Tongue (tissue), 2 donors: Measurements from ENCODE around the gene PPP1R8. TPM values are rescaled to one million over a fixed set of nuclear protein-coding genes. Genes with fewer than 3 reads are reported as not detected.

Experiments used
- small RNA-seq: library from RNA; depleted of rRNA; stranded (forward); fragments of <200 nt; gene quantifications from one replicate; pipeline ENCODE3, GENCODE V24; 2014; ENCODE audit warnings: low replicate concordance
- total RNA-seq: library from RNA; depleted of rRNA; stranded (reverse); fragments of >200 nt; gene quantifications from one replicate; pipeline ENCODE4 v1.2.3, GENCODE V29; 2014

PPP1R8 gene
- total RNA-seq, 1 donor from 2014 or later = 32.9 TPM

Small RNAs within 50 kb of the gene (small RNA-seq; reads per million reads assigned to genes)
- gene RNU6-1245P (not detected), gene SCARNA1 (8.6 reads per million, percentile 93 among the genes with 10 or more reads in this experiment)

Other genes with a start within 250 kb of the PPP1R8 start
- 50.8 TPM for gene AHDC1, start 226.6 kb upstream of the PPP1R8 start, total RNA-seq
- gene FGR, start 195.6 kb upstream of the PPP1R8 start, total RNA-seq = 6.6 TPM
- 30.4 TPM for gene IFI6, start 158.6 kb upstream of the PPP1R8 start, total RNA-seq
- gene FAM76A, start 104.8 kb upstream of the PPP1R8 start, total RNA-seq = 18.1 TPM
- 45.0 TPM for gene STX12, start 57.6 kb upstream of the PPP1R8 start, total RNA-seq
- gene THEMIS2, start 41.8 kb downstream of the PPP1R8 start, total RNA-seq = 8.0 TPM
- 44.4 TPM for gene RPA2, start 83.8 kb downstream of the PPP1R8 start, total RNA-seq
- gene SMPDL3B, start 104.2 kb downstream of the PPP1R8 start, total RNA-seq = 2.7 TPM
- gene XKR8, start 129.2 kb downstream of the PPP1R8 start, total RNA-seq = 6.9 TPM